Renal pelvis (tissue), 4 donors: ENCODE measurements around the gene C11orf21. TPM values are rescaled to one million over a fixed set of nuclear protein-coding genes. Genes with fewer than 3 reads are reported as not detected.

Experiments
- DNase-seq: peaks from one replicate; pipeline ENCODE4 v3.0.0-alpha.2; 2013
- polyA plus RNA-seq, 3 donors: library from polyadenylated mRNA; unstranded; fragments of 120-200 nt; gene quantifications; one replicate each; pipeline ENCODE4 v1.2.1, GENCODE V29; 2013; ENCODE audit not compliant: insufficient read length in 3 of 3

The C11orf21 gene
- polyA plus RNA-seq, 3 donors: 0.75 to 0.99 (median 0.91) TPM

GRCh38 chr11:2325123-2325522 is 23.4 kb upstream of the C11orf21 start:
- DNase-seq: no peak

GRCh38 chr11:2321311-2321683 is 19.6 kb upstream of the C11orf21 start:
- no peak for DNase-seq

- no peak for DNase-seq
Measured at GRCh38 chr11:2320568-2321310, 19.0 kb upstream of the C11orf21 start.

GRCh38 chr11:2319791-2320472 is 18.2 kb upstream of the C11orf21 start:
- DNase-seq: no peak

GRCh38 chr11:2318707-2319106 is 17.0 kb upstream of the C11orf21 start:
- DNase-seq: no peak

GRCh38 chr11:2318123-2318522 is 16.4 kb upstream of the C11orf21 start:
- no peak for DNase-seq

- no peak for DNase-seq
Measured at GRCh38 chr11:2317354-2318050, 15.8 kb upstream of the C11orf21 start.

GRCh38 chr11:2316963-2317244 is 15.2 kb upstream of the C11orf21 start:
- no peak for DNase-seq

- no peak for DNase-seq
Measured at GRCh38 chr11:2316169-2316962, 14.6 kb upstream of the C11orf21 start.

- no peak for DNase-seq
Measured at GRCh38 chr11:2315395-2316168, 13.9 kb upstream of the C11orf21 start.

- peak; percentile 87 for DNase-seq
Measured at GRCh38 chr11:2314525-2315394, 13.0 kb upstream of the C11orf21 start.

- no peak for DNase-seq
Measured at GRCh38 chr11:2314136-2314524, 12.4 kb upstream of the C11orf21 start.

GRCh38 chr11:2313051-2313951 is 11.6 kb upstream of the C11orf21 start:
- DNase-seq: no peak

GRCh38 chr11:2312232-2313042 is 10.7 kb upstream of the C11orf21 start:
- no peak for DNase-seq

GRCh38 chr11:2311353-2312133 is 9.8 kb upstream of the C11orf21 start:
- no peak for DNase-seq

GRCh38 chr11:2310786-2311352 is 9.2 kb upstream of the C11orf21 start:
- DNase-seq: no peak

GRCh38 chr11:2310073-2310785 is 8.5 kb upstream of the C11orf21 start:
- DNase-seq: no peak
